Tongue (tissue), 2 donors: ENCODE results near the gene NMRK2. TPM values are rescaled to one million over a fixed set of nuclear protein-coding genes. Genes with fewer than 3 reads are reported as not detected.
"Not testable (repeated sequence)": the region's sequence is repeated elsewhere in the genome, so short reads cannot be mapped to it uniquely, and the experiment has no call there.

ENCODE experiments used
- DNase-seq: peaks from one replicate; pipeline ENCODE4 v3.0.0-alpha.2; 2015
- total RNA-seq: library from RNA; depleted of rRNA; stranded (reverse); fragments of >200 nt; gene quantifications from one replicate; pipeline ENCODE4 v1.2.3, GENCODE V29; 2014

The NMRK2 gene
- total RNA-seq = 97.1 TPM

GRCh38 chr19:3932931-3933810 lies at the start of gene NMRK2:
TSS of gene NMRK2 (plus strand) at chr19:3933069. CDS start at chr19:3933672, 603 bp downstream.
- peak; percentile 71 for DNase-seq

GRCh38 chr19:3890591-3890990 lies 42.3 kb upstream of the NMRK2 start:
- no peak for DNase-seq

GRCh38 chr19:3893509-3894179 lies 39.2 kb upstream of the NMRK2 start:
- DNase-seq = no peak

- not testable (repeated sequence) for DNase-seq
These were observed 37.9 kb upstream of the NMRK2 start for GRCh38 chr19:3894959-3895358.

- no peak for DNase-seq
These were observed 37.1 kb upstream of the NMRK2 start for GRCh38 chr19:3895788-3896187.

GRCh38 chr19:3897936-3898335 lies 34.9 kb upstream of the NMRK2 start:
- DNase-seq = no peak

GRCh38 chr19:3898426-3898825 lies 34.4 kb upstream of the NMRK2 start:
- no peak for DNase-seq

- DNase-seq = no peak
These were observed 33.2 kb upstream of the NMRK2 start for GRCh38 chr19:3899531-3900294.

GRCh38 chr19:3902317-3902973 lies 30.4 kb upstream of the NMRK2 start:
- no peak for DNase-seq

- no peak for DNase-seq
These were observed 28.6 kb upstream of the NMRK2 start for GRCh38 chr19:3904233-3904632.

GRCh38 chr19:3907626-3908265 lies 25.1 kb upstream of the NMRK2 start:
- no peak for DNase-seq

- DNase-seq = no peak
These were observed 24.4 kb upstream of the NMRK2 start for GRCh38 chr19:3908266-3909054.

GRCh38 chr19:3910105-3910504 lies 22.8 kb upstream of the NMRK2 start:
- no peak for DNase-seq

GRCh38 chr19:3914199-3914598 lies 18.7 kb upstream of the NMRK2 start:
- DNase-seq = no peak

GRCh38 chr19:3916033-3916432 lies 16.8 kb upstream of the NMRK2 start:
- no peak for DNase-seq

- DNase-seq = no peak
These were observed 13.1 kb upstream of the NMRK2 start for GRCh38 chr19:3919793-3920192.

GRCh38 chr19:3923096-3923758 lies 9.6 kb upstream of the NMRK2 start:
- DNase-seq = no peak

- no peak for DNase-seq
These were observed 9.0 kb upstream of the NMRK2 start for GRCh38 chr19:3923912-3924311.

GRCh38 chr19:3931041-3931440 lies 1.8 kb upstream of the NMRK2 start:
- no peak for DNase-seq
